Fibroblast of gingiva (primary cell): ENCODE data around the gene NBPF6.
"Not testable (repeated sequence)": the region's sequence is repeated elsewhere in the genome, so short reads cannot be mapped to it uniquely, and the experiment has no call there.

Experiments used
- DNase-seq: peaks from one replicate; pipeline ENCODE4 v3.0.0-alpha.2; 2011; ENCODE audit warnings: low read depth

The NBPF6 gene

GRCh38 chr1:108502138-108502537 is 52.0 kb downstream of the NBPF6 start:
- DNase-seq, result no peak

GRCh38 chr1:108502624-108503023 is 52.5 kb downstream of the NBPF6 start:
- DNase-seq, result peak; percentile 26

GRCh38 chr1:108503062-108503733 is 53.1 kb downstream of the NBPF6 start:
- DNase-seq, result peak; percentile 65

GRCh38 chr1:108504447-108504846 is 54.3 kb downstream of the NBPF6 start:
- DNase-seq, result no peak

GRCh38 chr1:108505763-108506070 is 55.6 kb downstream of the NBPF6 start:
- no peak for DNase-seq

- DNase-seq, result no peak
These were observed 61.6 kb downstream of the NBPF6 start for GRCh38 chr1:108511764-108512163.

- peak; percentile 15 for DNase-seq
These were observed 62.3 kb downstream of the NBPF6 start for GRCh38 chr1:108512239-108513043.

- no peak for DNase-seq
These were observed 62.9 kb downstream of the NBPF6 start for GRCh38 chr1:108513044-108513415.

- not testable (repeated sequence) for DNase-seq
These were observed 63.8 kb downstream of the NBPF6 start for GRCh38 chr1:108513914-108514313.

GRCh38 chr1:108517301-108517897 is 67.3 kb downstream of the NBPF6 start:
- not testable (repeated sequence) for DNase-seq
